HL-60 (cell line): ENCODE data around the gene LRFN4.

Experiments
- DNase-seq, 2 experiments: peaks; one replicate each; pipeline ENCODE4 v3.0.0-alpha.2; 2010 to 2020; ENCODE audit warnings: low read depth in 1 of 2, low spot score in 1 of 2
- H3K27ac ChIP-seq: fragments of 250-450 bp; sonication (Bioruptor Pico); replicated peaks from 2 replicates; pipeline ENCODE4 v1.5.1; 2020; ENCODE audit warnings: mild to moderate bottlenecking, moderate library complexity
- H3K27me3 ChIP-seq: fragments of 250-450 bp; sonication (Bioruptor Pico); 2 replicates; pipeline ENCODE4 v1.5.1; 2021; ENCODE audit warnings: mild to moderate bottlenecking, moderate library complexity; ENCODE audit not compliant: insufficient read depth, poor library complexity, severe bottlenecking
- H3K4me3 ChIP-seq: replicated peaks from 2 replicates; pipeline ENCODE4 v1.5.1; 2011; ENCODE audit warnings: mild to moderate bottlenecking, control low read depth, low read length; ENCODE audit not compliant: insufficient read depth
- CTCF ChIP-seq: IDR thresholded peaks from one replicate; pipeline ENCODE4 v1.5.1; 2011; ENCODE audit warnings: low read length, control low read depth, inconsistent platforms; ENCODE audit not compliant: insufficient read depth
- GABPA ChIP-seq: IDR thresholded peaks from 2 replicates; pipeline ENCODE4 v1.6.1; 2012; ENCODE audit warnings: low read depth
- POLR2AphosphoS5 ChIP-seq: IDR thresholded peaks from 2 replicates; pipeline ENCODE4 v1.6.1; 2012; ENCODE audit warnings: low read depth
- REST ChIP-seq: IDR thresholded peaks from 2 replicates; pipeline ENCODE4 v1.6.1; 2012; ENCODE audit warnings: low read depth; ENCODE audit not compliant: insufficient replicate concordance
- SPI1 ChIP-seq: IDR thresholded peaks from 2 replicates; pipeline ENCODE4 v1.6.1; 2012; ENCODE audit warnings: low read depth, mild to moderate bottlenecking, borderline replicate concordance

The LRFN4 gene

GRCh38 chr11:66870616-66871520 is 14.0 kb downstream of the LRFN4 start:
- Histone ChIP-seq H3K27me3 (no peaks in the 10 kb centered on the region), H3K27ac (no peak overlapping the region), H3K4me3 (no peak overlapping the region)
- DNase-seq: no peak
- no peak for TF ChIP-seq POLR2AphosphoS5
- TF ChIP-seq REST: no peak
- no peak for TF ChIP-seq GABPA
- no peak for TF ChIP-seq SPI1
- no peak for TF ChIP-seq CTCF

GRCh38 chr11:66871521-66871901 is 14.6 kb downstream of the LRFN4 start:
- H3K27ac ChIP-seq: no peak overlapping the region
- no peak for DNase-seq
- TF ChIP-seq CTCF: no peak
- TF ChIP-seq GABPA: no peak
- no peak for TF ChIP-seq POLR2AphosphoS5
- TF ChIP-seq SPI1: no peak
- no peak for TF ChIP-seq REST
- no peak overlapping the region for H3K4me3 ChIP-seq
- no peaks in the 10 kb centered on the region for H3K27me3 ChIP-seq

GRCh38 chr11:66874232-66874631 is 17.4 kb downstream of the LRFN4 start:
- Histone ChIP-seq H3K27me3 (no peaks in the 10 kb centered on the region), H3K4me3 (no peak overlapping the region), H3K27ac (no peak overlapping the region)
- TF ChIP-seq POLR2AphosphoS5 (no peak), GABPA (no peak), SPI1 (no peak), CTCF (no peak), REST (no peak)
- no peak for DNase-seq
